HUES48 (cell line): ENCODE measurements around the gene ACTR3C.
A peak's percentile ranks its signal among the peaks of the same experiment; 100 is the strongest.

Source experiments
- H3K27ac ChIP-seq: one replicate; pipeline ENCODE4 v1.7.0; 2013; ENCODE audit warnings: low read depth, low read length, inconsistent platforms
- H3K27me3 ChIP-seq: 2 replicates; pipeline ENCODE4 v1.6.1; 2013; ENCODE audit warnings: mild to moderate bottlenecking, low read length; ENCODE audit not compliant: control insufficient read depth, insufficient read depth
- H3K36me3 ChIP-seq: 2 replicates; pipeline ENCODE4 v1.6.1; 2013; ENCODE audit warnings: low read length; ENCODE audit not compliant: control insufficient read depth, insufficient read depth
- H3K4me1 ChIP-seq: 2 replicates; pipeline ENCODE4 v1.6.1; 2013; ENCODE audit warnings: mild to moderate bottlenecking, low read length; ENCODE audit not compliant: control insufficient read depth, insufficient read depth
- H3K4me3 ChIP-seq: 2 replicates; pipeline ENCODE4 v1.5.1; 2013; ENCODE audit warnings: mild to moderate bottlenecking, low read depth, low read length
- H3K9ac ChIP-seq: 2 replicates; pipeline ENCODE4 v1.6.1; 2013; ENCODE audit warnings: mild to moderate bottlenecking, low read depth, low read length, moderate library complexity
- H3K9me3 ChIP-seq: 2 replicates; pipeline ENCODE4 v1.6.1; 2013; ENCODE audit warnings: low read length; ENCODE audit not compliant: control insufficient read depth, insufficient read depth

Gene ACTR3C

GRCh38 chr7:150322833-150323681, at the start of gene ACTR3C, which contains the start of gene LRRC61:
Gene ACTR3C (minus strand): TSS chr7:150323545. CDS start chr7:150295296, 28,249 bp downstream.
Gene LRRC61 (plus strand): TSS chr7:150323355. CDS start chr7:150336862, 13,507 bp downstream.
- H3K36me3 ChIP-seq, result peaks cover 31% of the 10 kb centered on the region
- no peaks in the 10 kb centered on the region for H3K27me3 ChIP-seq
- peak within 1 kb of the TSS; percentile 82 for H3K4me3 ChIP-seq
- H3K27ac ChIP-seq, result peak within 1 kb of the TSS; percentile 80
- no peaks in the 10 kb centered on the region for H3K9me3 ChIP-seq
- H3K9ac ChIP-seq, result peak within 1 kb of the TSS; percentile 86
- peaks cover 12% of the 10 kb centered on the region for H3K4me1 ChIP-seq

DNA sequence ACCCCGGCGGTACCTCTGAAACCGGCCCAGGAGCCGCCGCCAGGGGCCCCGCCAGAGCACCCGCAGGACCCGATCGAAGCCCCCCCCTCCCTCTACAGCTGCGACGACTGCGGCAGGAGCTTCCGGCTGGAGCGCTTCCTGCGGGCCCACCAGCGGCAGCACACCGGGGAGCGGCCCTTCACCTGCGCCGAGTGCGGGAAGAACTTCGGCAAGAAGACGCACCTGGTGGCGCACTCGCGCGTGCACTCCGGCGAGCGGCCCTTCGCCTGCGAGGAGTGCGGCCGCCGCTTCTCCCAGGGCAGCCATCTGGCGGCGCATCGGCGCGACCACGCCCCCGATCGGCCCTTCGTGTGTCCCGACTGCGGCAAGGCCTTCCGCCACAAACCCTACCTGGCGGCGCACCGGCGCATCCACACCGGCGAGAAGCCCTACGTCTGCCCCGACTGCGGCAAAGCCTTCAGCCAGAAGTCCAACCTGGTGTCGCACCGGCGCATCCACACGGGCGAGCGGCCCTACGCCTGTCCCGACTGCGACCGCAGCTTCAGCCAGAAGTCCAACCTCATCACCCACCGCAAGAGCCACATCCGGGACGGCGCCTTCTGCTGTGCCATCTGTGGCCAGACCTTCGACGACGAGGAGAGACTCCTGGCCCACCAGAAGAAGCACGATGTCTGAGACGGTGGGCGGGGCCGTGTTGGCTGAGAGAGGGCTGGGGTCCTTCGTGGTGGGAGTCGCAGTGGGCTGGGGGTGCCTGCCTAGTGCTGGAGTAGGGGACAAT, 49.1 kb upstream of the ACTR3C start:
- no peak overlapping the region for H3K27ac ChIP-seq
- peaks cover 46% of the 10 kb centered on the region for H3K4me1 ChIP-seq
- H3K4me3 ChIP-seq, result no peak overlapping the region
- H3K27me3 ChIP-seq, result no peaks in the 10 kb centered on the region
- no peaks in the 10 kb centered on the region for H3K9me3 ChIP-seq
- no peak overlapping the region for H3K9ac ChIP-seq
- peaks cover 48% of the 10 kb centered on the region for H3K36me3 ChIP-seq

DNA sequence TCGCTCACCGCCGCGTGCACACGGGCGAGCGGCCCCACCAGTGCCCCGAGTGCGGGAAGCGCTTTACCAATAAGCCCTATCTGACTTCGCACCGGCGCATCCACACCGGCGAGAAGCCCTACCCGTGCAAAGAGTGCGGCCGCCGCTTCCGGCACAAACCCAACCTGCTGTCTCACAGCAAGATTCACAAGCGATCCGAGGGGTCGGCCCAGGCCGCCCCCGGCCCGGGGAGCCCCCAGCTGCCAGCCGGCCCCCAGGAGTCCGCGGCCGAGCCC, 48.6 kb upstream of the ACTR3C start:
- peaks cover 48% of the 10 kb centered on the region for H3K36me3 ChIP-seq
- no peaks in the 10 kb centered on the region for H3K9me3 ChIP-seq
- peaks cover 42% of the 10 kb centered on the region for H3K4me1 ChIP-seq
- no peaks in the 10 kb centered on the region for H3K27me3 ChIP-seq
- no peak overlapping the region for H3K27ac ChIP-seq
- no peak overlapping the region for H3K4me3 ChIP-seq
- H3K9ac ChIP-seq, result no peak overlapping the region

DNA sequence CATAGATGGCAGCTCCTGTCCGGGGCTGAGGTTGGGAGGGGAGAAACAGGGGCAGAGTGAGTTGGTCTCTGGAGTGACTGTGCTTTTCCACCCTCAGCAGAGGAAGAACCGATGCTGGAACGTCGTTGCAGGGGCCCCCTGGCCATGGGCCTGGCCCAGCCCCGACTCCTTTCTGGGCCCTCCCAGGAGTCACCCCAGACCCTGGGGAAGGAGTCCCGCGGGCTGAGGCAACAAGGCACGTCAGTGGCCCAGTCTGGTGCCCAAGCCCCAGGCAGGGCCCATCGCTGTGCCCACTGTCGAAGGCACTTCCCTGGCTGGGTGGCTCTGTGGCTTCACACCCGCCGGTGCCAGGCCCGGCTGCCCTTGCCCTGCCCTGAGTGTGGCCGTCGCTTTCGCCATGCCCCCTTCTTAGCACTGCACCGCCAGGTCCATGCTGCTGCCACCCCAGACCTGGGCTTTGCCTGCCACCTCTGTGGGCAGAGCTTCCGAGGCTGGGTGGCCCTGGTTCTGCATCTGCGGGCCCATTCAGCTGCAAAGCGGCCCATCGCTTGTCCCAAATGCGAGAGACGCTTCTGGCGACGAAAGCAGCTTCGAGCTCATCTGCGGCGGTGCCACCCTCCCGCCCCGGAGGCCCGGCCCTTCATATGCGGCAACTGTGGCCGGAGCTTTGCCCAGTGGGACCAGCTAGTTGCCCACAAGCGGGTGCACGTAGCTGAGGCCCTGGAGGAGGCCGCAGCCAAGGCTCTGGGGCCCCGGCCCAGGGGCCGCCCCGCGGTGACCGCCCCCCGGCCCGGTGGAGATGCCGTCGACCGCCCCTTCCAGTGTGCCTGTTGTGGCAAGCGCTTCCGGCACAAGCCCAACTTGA, 48.0 kb upstream of the ACTR3C start:
- Histone ChIP-seq H3K4me1 (peaks cover 37% of the 10 kb centered on the region), H3K4me3 (no peak overlapping the region), H3K27me3 (no peaks in the 10 kb centered on the region), H3K36me3 (peaks cover 48% of the 10 kb centered on the region), H3K9ac (no peak overlapping the region), H3K27ac (no peak overlapping the region), H3K9me3 (no peaks in the 10 kb centered on the region)

DNA sequence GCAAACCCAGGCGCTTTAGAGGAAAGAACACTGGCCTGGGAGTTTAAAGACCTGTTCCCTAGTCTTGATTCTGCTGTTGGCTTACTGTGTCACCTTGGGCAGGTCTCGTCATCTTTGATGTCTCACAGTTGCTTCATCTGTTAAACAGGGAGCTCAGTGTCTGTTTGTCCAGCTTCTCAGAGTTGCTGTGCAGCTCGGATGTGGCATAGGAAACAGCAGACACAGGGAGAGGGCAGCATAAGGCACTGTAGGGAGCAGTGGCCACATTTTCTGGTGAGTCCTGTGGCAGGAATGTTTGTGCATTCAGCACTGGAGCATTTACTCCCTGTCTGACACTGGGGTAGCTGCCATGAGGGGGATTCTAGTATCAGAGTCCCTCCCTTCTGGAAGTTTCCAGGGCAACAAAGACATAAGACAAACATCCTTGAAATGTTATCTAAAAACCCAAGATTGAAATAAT, 47.3 kb upstream of the ACTR3C start:
- Histone ChIP-seq H3K27ac (peak overlapping the region; percentile 97), H3K9me3 (no peaks in the 10 kb centered on the region)

DNA sequence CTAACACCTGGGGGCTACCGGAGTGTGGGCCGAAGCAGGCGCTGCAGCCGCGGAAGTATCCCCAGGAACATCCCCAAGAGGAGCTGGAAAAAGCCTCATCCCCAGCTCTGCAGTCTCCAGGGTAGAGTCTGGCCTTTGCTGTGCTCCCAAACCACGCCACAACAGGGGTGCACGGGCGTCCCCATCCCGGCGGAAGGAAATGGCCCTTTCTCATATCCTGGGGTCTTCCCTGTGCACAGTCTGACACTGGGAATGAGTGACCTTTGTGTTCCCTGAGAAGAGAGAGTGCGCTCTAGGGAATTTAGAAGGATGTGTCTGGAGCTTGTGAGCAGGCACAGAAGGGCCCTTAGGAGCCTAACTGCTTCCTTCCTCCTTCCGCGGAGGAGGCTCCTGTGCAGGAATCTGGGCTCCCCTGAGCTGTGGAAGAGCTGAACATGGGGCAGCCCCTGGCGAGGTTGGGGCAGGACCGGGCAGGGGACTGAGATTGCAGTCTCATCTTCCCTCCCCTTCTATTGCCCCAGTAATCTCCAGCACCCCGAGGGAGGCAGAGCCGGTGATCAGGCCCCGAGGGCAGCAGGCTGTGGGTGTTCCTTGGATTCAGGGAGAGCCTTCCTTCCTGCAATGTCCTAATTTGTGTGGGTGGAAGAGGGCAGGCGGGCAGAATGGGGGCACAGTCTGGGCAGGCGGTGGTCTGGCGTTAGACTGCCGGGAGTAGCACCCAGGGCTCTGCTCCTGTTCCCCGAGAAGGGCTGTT, 46.6 kb upstream of the ACTR3C start:
- H3K4me3 ChIP-seq, result peak overlapping the region; percentile 85
- peaks cover 32% of the 10 kb centered on the region for H3K4me1 ChIP-seq
- no peaks in the 10 kb centered on the region for H3K27me3 ChIP-seq
- H3K27ac ChIP-seq, result peak overlapping the region; percentile 97
- H3K36me3 ChIP-seq, result peaks cover 48% of the 10 kb centered on the region
- peak overlapping the region; percentile 90 for H3K9ac ChIP-seq
- H3K9me3 ChIP-seq, result no peaks in the 10 kb centered on the region

More for the DNA sequence above, 47.3 kb upstream of the ACTR3C start:
- H3K27me3 ChIP-seq, result no peaks in the 10 kb centered on the region
- peak overlapping the region; percentile 90; the same call in 1 of the 2 replicates for H3K9ac ChIP-seq
- peak overlapping the region; percentile 85; the same call in 1 of the 2 replicates for H3K4me3 ChIP-seq
- H3K36me3 ChIP-seq, result peaks cover 48% of the 10 kb centered on the region
- H3K4me1 ChIP-seq, result peaks cover 35% of the 10 kb centered on the region

DNA sequence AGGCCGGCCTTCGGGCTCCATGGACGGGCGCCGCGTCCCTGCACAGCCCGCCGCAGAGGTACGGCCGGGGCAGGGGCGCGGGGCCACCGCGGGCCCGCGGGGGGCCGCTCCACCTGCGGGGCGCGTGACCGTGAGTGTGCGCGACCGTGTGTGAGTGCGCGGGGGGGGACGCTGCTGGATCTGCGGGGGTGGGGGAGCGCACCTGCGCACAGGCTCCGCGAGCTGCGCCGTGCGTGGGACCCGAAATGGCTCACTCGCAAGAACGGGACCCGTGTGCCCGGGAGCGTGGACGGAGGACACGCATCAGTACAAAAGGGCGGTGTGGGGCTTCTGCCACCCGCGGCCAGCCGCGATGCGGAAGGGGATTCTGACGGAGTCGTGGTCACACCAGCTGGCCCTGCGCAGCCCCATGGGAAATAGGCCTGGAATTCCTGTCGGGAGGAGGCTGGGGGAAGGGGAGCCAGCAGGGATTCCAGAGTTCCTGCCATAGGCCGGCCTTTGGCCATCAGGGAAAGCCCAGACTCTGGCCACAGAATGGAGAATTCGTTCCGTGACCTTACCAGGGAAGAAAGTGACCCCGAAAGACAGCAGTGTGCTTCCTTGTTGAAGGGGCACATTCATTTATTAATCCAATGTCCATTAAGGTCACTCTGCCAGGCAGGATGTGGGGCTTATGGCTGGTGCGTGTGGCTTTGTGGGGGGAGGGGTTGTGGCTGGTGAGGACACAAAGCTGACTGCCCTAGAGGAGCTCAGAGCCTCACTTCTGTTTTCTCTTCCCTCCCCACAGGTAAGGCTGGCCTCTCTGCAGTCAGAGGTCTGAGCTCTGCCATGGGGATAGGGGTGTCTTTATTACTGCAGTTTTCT, 45.8 kb upstream of the ACTR3C start:
- Histone ChIP-seq H3K4me3 (peak overlapping the region; percentile 85), H3K9ac (peak overlapping the region; percentile 90), H3K36me3 (peaks cover 43% of the 10 kb centered on the region), H3K9me3 (no peaks in the 10 kb centered on the region), H3K4me1 (peaks cover 32% of the 10 kb centered on the region), H3K27me3 (no peaks in the 10 kb centered on the region), H3K27ac (peak overlapping the region; percentile 97)

DNA sequence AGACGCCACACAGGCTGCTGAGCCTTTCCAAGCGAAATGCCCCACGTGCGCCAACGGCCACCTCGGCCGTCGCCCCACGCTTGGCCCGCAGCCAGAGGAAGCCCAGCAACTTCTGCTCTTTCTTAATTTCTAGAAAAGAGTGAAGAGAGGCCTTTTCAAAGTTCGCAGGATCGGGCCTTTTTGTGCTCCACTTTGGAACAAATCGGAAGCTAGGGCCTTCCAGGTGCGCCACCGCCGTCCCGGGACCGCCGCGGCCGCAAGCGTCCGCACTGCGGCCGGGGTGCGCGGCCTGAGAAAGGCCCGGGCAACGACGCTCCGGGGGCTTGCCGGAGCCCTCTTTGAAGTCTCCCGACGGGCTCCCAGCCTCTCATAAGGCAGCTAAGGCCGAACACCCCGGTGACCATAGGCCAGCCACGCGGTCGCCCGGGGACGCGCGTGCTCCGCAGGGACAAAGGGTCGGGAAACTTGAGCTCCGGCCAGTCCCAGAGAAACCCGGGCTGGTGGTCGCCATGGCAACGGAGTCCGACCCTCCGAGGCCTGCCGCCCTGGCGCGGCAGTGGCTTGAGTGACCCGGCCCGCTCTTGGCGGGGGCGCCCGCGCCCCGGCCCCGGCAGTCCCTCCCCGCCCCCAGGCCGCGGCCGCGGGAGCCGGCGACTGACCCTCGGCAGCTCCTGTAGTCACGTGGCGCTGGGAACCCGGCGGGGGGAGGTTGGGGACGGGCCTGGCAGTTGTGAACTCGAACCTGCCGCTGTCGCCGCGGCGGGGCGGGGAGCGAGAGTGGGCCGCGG, 44.9 kb upstream of the ACTR3C start, which contains the start of gene REPIN1:
TSS of gene REPIN1 (plus strand) at position 727 of the 788 bp plus-strand sequence. CDS start 890 bp downstream, outside the sequence.
- no peaks in the 10 kb centered on the region for H3K9me3 ChIP-seq
- peak within 1 kb of the TSS; percentile 90 for H3K9ac ChIP-seq
- H3K4me1 ChIP-seq, result peaks cover 31% of the 10 kb centered on the region
- peak within 1 kb of the TSS; percentile 97 for H3K27ac ChIP-seq
- peaks cover 35% of the 10 kb centered on the region for H3K36me3 ChIP-seq
- H3K27me3 ChIP-seq, result no peaks in the 10 kb centered on the region
- H3K4me3 ChIP-seq, result peak within 1 kb of the TSS; percentile 85

GRCh38 chr7:150367677-150368095, 44.3 kb upstream of the ACTR3C start:
- Histone ChIP-seq H3K4me3 (peak overlapping the region; percentile 85), H3K9me3 (no peaks in the 10 kb centered on the region), H3K9ac (peak overlapping the region; percentile 90), H3K27ac (peak overlapping the region; percentile 97), H3K27me3 (no peaks in the 10 kb centered on the region), H3K36me3 (peaks cover 29% of the 10 kb centered on the region), H3K4me1 (peaks cover 36% of the 10 kb centered on the region)
